Gastrocnemius medialis (tissue), 4 donors: ENCODE measurements around the gene FAM32A.

Experiments used
- CTCF ChIP-seq, 5 experiments: fragments of 450-650 bp in 3 of 5; fragments of 200-600 bp in 2 of 5; sonication (generic) in 2 of 5; IDR thresholded peaks in 4 of 5; conservative IDR thresholded peaks in 1 of 5; 1 replicate in 4 of 5; 2 replicates in 1 of 5; pipeline ENCODE4 v1.5.1; 2016 to 2019; ENCODE audit warnings: antibody characterized with exemption in 5 of 5, mild to moderate bottlenecking in 3 of 5, moderate library complexity in 3 of 5
- POLR2A ChIP-seq, 2 donors: fragments of 450-650 bp; IDR thresholded peaks; one replicate each; pipeline ENCODE4 v1.6.1; 2017; ENCODE audit warnings: antibody characterized with exemption in 2 of 2, mild to moderate bottlenecking in 2 of 2, moderate library complexity in 2 of 2

- TF ChIP-seq CTCF (IDR thresholded peaks at IDR 0.05 in 4 of 5, conservative IDR thresholded peaks at IDR 0.05 in 1 of 5) (no peak), POLR2A (IDR thresholded peaks at IDR 0.05) (no peak)
These were observed 32.7 kb downstream of the FAM32A start for GRCh38 chr19:16217716-16218451.
